Right lobe of liver (tissue), 4 donors: Measurements from ENCODE around the gene GPR183.

ENCODE experiments used
- POLR2A ChIP-seq: fragments of 450-650 bp; IDR thresholded peaks from one replicate; pipeline ENCODE4 v1.6.1; 2017; ENCODE audit warnings: antibody characterized with exemption, mild to moderate bottlenecking
- TF ChIP-seq, protein P1 (sequence below), 4 donors: fragments of 200-600 bp in 3 of 4; fragments of 450-650 bp in 1 of 4; IDR thresholded peaks; one replicate each; pipeline versions ENCODE4 v1.5.1 to v1.8.0; 2016 to 2022; ENCODE audit warnings: antibody characterized with exemption in 4 of 4, mild to moderate bottlenecking in 2 of 4
- donor health status: DM: no; HTN: no; CAD: no.
- donor health status: DM: no; HTN: no; CAD: no.
- donor health status: DM: no; HTN: yes; CAD: no.

- TF ChIP-seq, protein P1, sequence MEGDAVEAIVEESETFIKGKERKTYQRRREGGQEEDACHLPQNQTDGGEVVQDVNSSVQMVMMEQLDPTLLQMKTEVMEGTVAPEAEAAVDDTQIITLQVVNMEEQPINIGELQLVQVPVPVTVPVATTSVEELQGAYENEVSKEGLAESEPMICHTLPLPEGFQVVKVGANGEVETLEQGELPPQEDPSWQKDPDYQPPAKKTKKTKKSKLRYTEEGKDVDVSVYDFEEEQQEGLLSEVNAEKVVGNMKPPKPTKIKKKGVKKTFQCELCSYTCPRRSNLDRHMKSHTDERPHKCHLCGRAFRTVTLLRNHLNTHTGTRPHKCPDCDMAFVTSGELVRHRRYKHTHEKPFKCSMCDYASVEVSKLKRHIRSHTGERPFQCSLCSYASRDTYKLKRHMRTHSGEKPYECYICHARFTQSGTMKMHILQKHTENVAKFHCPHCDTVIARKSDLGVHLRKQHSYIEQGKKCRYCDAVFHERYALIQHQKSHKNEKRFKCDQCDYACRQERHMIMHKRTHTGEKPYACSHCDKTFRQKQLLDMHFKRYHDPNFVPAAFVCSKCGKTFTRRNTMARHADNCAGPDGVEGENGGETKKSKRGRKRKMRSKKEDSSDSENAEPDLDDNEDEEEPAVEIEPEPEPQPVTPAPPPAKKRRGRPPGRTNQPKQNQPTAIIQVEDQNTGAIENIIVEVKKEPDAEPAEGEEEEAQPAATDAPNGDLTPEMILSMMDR (IDR thresholded peaks at IDR 0.05) = no peak
- TF ChIP-seq POLR2A = no peak
Observed at GRCh38 chr13:99341969-99342722, 34.9 kb upstream of the GPR183 start.
